Sciatic nerve (tissue), 2 donors: ENCODE measurements around the gene AK5. TPM values are rescaled to one million over a fixed set of nuclear protein-coding genes. Genes with fewer than 3 reads are reported as not detected.
A peak's percentile ranks its signal among the peaks of the same experiment; 100 is the strongest.
"Not testable (repeated sequence)": the region's sequence is repeated elsewhere in the genome, so short reads cannot be mapped to it uniquely, and the experiment has no call there.

Experiments used
- ATAC-seq: fragments of 200-7000 bp; cut with Tn5 transposase; one replicate; pipeline ENCODE4 v1.9.1; 2020; ENCODE audit warnings: mild to moderate bottlenecking, moderate library complexity
- DNase-seq: peaks from one replicate; pipeline ENCODE4 v3.0.0-alpha.2; 2020; ENCODE audit warnings: low spot score
- intact Hi-C: fragments of 100-400 bp; cut with DNase I; formaldehyde crosslinking; loops from one replicate; pipeline ENCODE4 v1.14.2; 2022
- total RNA-seq: library from RNA; stranded (reverse); fragmentation: NEBNext Ultra II Directional; extraction: Animal tissue kit (Norgen Biotek cat#: 25700); gene quantifications from one replicate; pipeline ENCODE4 v1.2.1, GENCODE V29; 2021
- donor health status: DM: no; HTN: no; CAD: no.
- donor health status: DM: no; HTN: no; CAD: no.

The AK5 gene
- total RNA-seq, 1 donor from 2014 or later = 47.1 TPM

DNA sequence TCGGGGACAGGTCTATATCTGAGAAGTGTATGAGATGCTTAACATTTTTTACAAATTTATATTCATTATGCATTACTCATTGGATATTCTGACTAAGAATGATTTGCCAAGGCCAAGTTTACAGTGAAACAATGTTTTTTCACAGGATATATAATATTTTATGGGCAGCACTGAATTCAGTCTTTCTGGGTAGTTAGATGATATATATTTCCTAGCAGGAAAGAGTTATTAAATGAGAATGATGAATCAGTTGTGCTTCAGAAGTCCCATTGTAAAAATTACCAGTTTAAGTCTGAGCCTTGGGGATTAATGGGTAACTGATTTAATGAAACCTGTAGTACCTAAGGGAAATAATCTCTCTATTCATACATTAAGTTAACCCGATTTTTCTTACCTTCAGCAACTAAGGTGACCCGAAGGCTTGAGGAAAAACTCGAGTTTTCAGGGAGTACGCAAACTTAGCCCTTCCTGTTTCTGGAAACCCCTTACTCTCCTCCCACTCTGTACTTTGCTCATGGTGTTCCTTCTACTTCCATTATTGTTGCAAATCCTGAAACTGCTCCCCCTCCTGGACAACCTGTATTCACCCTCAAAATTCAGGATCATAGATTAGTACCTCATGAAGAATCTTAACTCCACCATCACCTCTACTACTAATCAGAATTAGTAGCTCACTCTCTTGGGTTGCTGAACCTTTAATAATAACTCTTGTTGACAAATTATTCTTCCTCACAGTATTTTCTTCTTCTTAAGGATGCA lies 135.1 kb downstream of the AK5 start:
- no peak for DNase-seq
- intact Hi-C loops = no loop called here
- ATAC-seq = no peak

GRCh38 chr1:77418055-77418454 lies 136.2 kb downstream of the AK5 start:
- DNase-seq, intact Hi-C loops, ATAC-seq: not testable (repeated sequence)

- intact Hi-C loops = no loop called here
- ATAC-seq (no peak), DNase-seq (no peak)
Observed at GRCh38 chr1:77421504-77422233, 139.8 kb downstream of the AK5 start.

GRCh38 chr1:77424236-77424635 lies 142.4 kb downstream of the AK5 start:
- ATAC-seq = no peak
- DNase-seq = no peak
- intact Hi-C loops = no loop called here

DNA sequence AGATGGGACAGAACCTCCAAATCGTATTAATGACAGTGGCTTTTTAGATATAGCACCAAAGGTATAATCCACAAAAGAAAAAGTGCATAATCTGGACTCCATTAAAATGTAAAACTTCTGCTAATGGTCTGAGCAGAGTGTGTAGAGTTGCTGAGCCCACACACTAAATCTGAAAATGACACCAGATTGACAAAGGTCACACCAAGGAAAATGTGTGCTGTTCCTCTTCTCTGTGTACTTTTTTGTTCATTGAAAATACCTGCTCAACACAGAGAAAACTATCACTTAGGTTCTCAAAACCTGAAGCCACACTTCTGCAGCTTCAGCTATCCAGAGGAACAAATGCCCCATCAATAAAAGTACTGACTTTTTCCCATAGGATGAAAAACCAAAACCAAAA lies 146.2 kb downstream of the AK5 start:
- ATAC-seq (no peak), DNase-seq (no peak)
- intact Hi-C loops = no loop called here

- intact Hi-C loops = no loop called here
- ATAC-seq = peak; percentile 32
- DNase-seq = no peak
Observed at GRCh38 chr1:77430966-77431690, 149.3 kb downstream of the AK5 start.

DNA sequence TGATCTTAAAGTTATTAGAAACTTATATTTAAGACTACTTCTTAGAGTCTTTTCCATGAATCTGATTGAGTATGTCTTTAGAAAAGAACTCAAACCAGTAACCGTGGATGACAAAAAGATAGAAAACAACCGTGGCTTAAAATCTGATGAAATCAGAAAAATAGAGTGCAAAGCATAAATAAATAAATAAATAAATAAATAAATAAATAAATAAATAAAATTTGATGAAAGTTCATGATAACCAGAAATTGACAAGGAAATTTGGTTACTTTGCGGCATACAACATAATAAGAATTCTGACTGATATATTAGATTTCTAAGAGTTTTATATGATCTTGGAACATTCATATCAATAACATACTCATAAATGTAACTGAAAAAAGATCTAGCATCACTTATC lies 152.1 kb downstream of the AK5 start:
- no peak for DNase-seq
- intact Hi-C loops = no loop called here
- ATAC-seq = no peak

DNA sequence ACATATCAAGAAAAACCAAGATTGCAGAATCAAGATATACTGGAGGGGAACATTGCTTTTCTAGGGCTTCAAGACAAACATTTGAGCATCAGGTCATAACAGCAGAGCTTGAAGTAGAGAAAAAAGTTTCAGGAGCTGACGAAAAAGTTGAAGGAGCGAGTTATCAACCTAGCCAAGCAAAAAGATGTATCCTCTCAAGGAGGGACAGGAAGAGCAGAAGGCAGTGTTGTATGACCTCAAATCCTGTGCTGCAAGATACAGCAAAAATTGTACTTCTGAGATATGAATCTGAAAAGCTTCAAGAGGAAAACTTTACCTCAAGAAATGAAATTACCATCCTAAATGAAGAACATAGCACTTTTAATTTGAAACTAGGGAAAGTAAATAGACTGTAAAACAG lies 153.1 kb downstream of the AK5 start:
- ATAC-seq (no peak), DNase-seq (no peak)
- intact Hi-C loops = no loop called here

- intact Hi-C loops = no loop called here
- ATAC-seq (peak; percentile 17), DNase-seq (no peak)
Observed at GRCh38 chr1:77438236-77438913, 156.6 kb downstream of the AK5 start.

GRCh38 chr1:77446841-77447555 lies 165.2 kb downstream of the AK5 start:
- DNase-seq = no peak
- no peak for ATAC-seq
- intact Hi-C loops = no loop called here

GRCh38 chr1:77447669-77448068 lies 165.8 kb downstream of the AK5 start:
- intact Hi-C loops = no loop called here
- ATAC-seq = no peak
- no peak for DNase-seq

- intact Hi-C loops = no loop called here
- no peak for ATAC-seq
- no peak for DNase-seq
Observed at GRCh38 chr1:77459881-77460280, 178.1 kb downstream of the AK5 start.

- ATAC-seq (no peak), DNase-seq (no peak)
- intact Hi-C loops = no loop called here
Observed at GRCh38 chr1:77461691-77462090, 179.9 kb downstream of the AK5 start.

DNA sequence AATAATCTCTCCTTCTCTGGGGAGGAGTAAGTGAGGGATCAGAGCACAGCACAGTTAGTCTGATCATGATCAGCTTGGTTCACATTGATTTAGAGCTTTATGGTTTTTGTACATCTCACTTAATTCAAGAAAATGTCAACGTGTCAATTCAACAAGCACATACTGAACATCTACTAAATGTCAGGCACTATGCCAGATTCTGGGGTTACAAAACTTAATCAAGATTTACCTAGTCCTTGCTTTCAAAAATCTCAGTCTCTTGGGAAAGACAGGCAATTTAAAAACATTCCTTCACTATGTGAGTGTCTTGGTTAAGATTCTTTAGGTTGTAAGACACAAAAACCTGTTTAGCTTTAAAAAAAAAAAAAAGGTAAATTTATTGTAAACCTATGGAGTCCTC lies 181.4 kb downstream of the AK5 start:
- intact Hi-C loops = no loop called here
- no peak for DNase-seq
- ATAC-seq = no peak

DNA sequence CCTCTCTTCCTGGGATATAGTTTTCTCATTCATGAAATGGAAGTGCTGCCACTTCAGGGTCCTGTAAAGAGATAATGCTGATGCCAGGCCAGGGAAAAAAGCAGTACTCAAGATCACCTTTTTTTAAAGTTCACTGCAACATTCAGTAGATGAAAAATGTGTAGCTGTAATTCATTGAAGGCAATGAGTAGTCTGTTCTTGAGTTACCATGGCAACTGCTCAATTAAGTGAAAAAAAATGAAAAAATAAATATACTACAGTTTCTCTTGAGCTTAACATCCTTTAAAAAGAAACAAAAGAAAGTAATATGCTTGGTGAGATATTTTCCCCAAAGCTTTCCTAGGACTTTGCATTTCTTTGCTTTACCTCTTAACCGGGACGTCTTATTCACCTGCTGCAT lies 183.3 kb downstream of the AK5 start:
- intact Hi-C loops = no loop called here
- ATAC-seq = no peak

DNA sequence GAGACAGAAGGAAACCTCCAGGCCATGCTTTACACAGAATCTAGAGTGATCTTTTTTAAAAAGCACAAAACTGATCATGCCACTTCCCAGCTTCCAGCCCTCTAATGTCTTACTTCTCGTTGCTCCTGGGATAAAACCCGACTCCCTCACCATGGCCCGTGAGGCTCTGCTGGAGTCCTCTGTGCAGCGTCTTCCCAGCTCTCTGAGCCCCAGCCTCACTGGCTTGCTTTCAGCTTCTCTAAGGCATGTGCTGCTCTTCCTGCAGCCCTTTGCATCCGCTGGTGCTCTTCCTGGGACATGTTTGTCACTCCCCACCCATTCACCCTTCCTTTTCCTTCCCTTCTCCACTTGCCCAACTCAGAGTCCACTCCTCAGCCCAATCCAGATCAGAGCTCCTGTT lies 184.1 kb downstream of the AK5 start:
- DNase-seq = no peak
- ATAC-seq = no peak
- intact Hi-C loops = no loop called here

More for the DNA sequence above, 183.3 kb downstream of the AK5 start:
- DNase-seq = no peak

DNA sequence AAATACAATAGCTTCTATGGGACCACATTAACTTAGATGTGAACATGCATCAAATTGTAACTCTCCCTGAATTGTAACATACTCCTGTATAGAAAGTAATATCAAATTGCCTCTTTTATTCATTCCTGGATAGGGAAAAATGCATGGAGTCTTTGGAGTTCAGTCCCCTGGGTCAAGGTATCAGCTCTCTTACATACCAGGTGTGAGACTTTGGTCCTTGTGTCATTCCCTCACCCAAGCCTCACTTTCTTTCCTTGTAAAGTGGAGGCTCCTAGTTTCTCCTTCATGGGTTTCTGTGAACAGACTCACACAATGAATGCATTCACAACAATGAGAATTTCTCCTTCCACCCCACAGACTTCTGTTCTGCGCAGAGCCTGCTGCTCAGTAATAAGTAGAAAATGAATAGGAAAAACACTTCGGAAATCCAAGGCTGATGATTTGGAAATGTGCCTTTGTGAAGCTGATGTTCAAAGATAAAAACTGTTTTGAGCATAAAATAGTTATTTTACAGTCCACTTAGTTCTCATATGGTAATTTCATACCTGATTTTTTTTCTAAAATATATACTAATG lies 185.3 kb downstream of the AK5 start:
- DNase-seq (no peak), ATAC-seq (peak; percentile 49)
- intact Hi-C loops = no loop called here

GRCh38 chr1:77467741-77468140 lies 185.9 kb downstream of the AK5 start:
- no peak for DNase-seq
- ATAC-seq = no peak
- intact Hi-C loops = no loop called here
